Measurements from ENCODE around the gene DNMT3B. TPM values are rescaled to one million over a fixed set of nuclear protein-coding genes. Genes with fewer than 3 reads are reported as not detected.

DNMT3B gene
- total and polyA plus RNA-seq, 2 donors (not counting 1 experiment from before 2014, with no cell fraction given) = 0.15 to 0.47 TPM

DNA sequence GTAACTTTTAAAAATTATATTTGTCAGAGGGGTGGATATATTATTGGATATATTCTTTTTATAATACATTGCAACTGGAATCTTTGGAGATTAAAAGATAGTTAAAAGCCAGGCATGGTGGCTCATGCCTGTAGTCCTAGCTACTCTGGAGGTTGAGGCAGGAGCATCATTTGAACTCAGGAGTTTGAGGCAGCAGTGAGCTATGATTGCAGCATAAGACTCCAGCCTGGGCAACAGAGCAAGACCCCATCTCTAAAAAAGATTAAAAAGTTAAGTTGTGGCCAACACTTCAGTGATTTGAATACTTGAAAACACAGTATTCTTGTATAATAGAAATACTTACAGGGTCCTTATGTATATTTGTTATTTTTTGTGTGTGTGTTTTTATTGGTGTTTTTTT, 72.8 kb downstream of the DNMT3B start:
- no peak overlapping the region for H3K4me2 ChIP-seq (replicated peaks; ENCODE audit: low read depth, low read length, poor library complexity, severe bottlenecking)
- intact Hi-C loops (cut with micrococcal nuclease) = no loop called here
- ChIA-PET POLR2A (no interaction called here), CTCF (interaction anchor here (0.8 kb wide), 1 partner anchor 45 kb away, joined by 3 read pairs; no protein-coding TSS in a partner anchor)
- peaks cover 14 to 71% of the 10 kb centered on the region in 2 experiments for H3K36me3 ChIP-seq (replicated peaks in 1 of 2; ENCODE audit: control extremely low read depth in 1 of 2, control insufficient read depth in 1 of 2, extremely low read depth in 1 of 2, insufficient read depth in 2 of 2, low read length in 1 of 2)
- no peaks in the 10 kb centered on the region for H3K27me3 ChIP-seq (replicated peaks in 1 of 4; ENCODE audit: control extremely low read depth in 1 of 4, control insufficient read depth in 3 of 4, insufficient read depth in 4 of 4, low read length in 3 of 4)
- Mint-ChIP-seq H3K4me1 (peaks cover 7% of the 10 kb centered on the region), H3K4me3 (no peak overlapping the region), H3K27ac (no peak overlapping the region), H3K9me3 (ENCODE audit: insufficient read depth) (no peaks in the 10 kb centered on the region), H3K27me3 (no peaks in the 10 kb centered on the region)
- H3K4me3 ChIP-seq (ENCODE audit: control extremely low read depth in 1 of 5, extremely low read depth in 1 of 5, insufficient read depth in 1 of 5, low read depth in 2 of 5, low read length in 4 of 5) = no peak overlapping the region
- H2AFZ ChIP-seq (ENCODE audit: insufficient read depth, low read depth, low read length, poor library complexity, severe bottlenecking) = no peak overlapping the region
- TF ChIP-seq, protein P1, sequence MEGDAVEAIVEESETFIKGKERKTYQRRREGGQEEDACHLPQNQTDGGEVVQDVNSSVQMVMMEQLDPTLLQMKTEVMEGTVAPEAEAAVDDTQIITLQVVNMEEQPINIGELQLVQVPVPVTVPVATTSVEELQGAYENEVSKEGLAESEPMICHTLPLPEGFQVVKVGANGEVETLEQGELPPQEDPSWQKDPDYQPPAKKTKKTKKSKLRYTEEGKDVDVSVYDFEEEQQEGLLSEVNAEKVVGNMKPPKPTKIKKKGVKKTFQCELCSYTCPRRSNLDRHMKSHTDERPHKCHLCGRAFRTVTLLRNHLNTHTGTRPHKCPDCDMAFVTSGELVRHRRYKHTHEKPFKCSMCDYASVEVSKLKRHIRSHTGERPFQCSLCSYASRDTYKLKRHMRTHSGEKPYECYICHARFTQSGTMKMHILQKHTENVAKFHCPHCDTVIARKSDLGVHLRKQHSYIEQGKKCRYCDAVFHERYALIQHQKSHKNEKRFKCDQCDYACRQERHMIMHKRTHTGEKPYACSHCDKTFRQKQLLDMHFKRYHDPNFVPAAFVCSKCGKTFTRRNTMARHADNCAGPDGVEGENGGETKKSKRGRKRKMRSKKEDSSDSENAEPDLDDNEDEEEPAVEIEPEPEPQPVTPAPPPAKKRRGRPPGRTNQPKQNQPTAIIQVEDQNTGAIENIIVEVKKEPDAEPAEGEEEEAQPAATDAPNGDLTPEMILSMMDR (IDR thresholded peaks at IDR 0.05) = no peak
- no peak for TF ChIP-seq EZH2 (IDR thresholded peaks at IDR 0.05; ENCODE audit: borderline replicate concordance, insufficient read depth, low read depth, low read length, poor library complexity, severe bottlenecking)
- H3K9ac ChIP-seq (ENCODE audit: low read length) = no peak overlapping the region
- no peaks in the 10 kb centered on the region for H3K9me3 ChIP-seq (ENCODE audit: control extremely low read depth in 1 of 3, control insufficient read depth in 2 of 3, insufficient read depth in 1 of 3, low read length in 2 of 3)
- H3K79me2 ChIP-seq (ENCODE audit: control insufficient read depth, insufficient read depth, low read length) = peaks cover 71% of the 10 kb centered on the region
- DNase-seq = no peak
- no peaks in the 10 kb centered on the region for H3K4me1 ChIP-seq (ENCODE audit: control insufficient read depth in 2 of 2, insufficient read depth in 2 of 2, low read length in 2 of 2)
- H3K27ac ChIP-seq (ENCODE audit: low read length in 2 of 2) = no peak overlapping the region
- no peak for ATAC-seq (ENCODE audit: low read depth)
- peaks cover 75% of the 10 kb centered on the region for H4K20me1 ChIP-seq (ENCODE audit: control insufficient read depth, insufficient read depth, low read length, poor library complexity, severe bottlenecking)

DNA sequence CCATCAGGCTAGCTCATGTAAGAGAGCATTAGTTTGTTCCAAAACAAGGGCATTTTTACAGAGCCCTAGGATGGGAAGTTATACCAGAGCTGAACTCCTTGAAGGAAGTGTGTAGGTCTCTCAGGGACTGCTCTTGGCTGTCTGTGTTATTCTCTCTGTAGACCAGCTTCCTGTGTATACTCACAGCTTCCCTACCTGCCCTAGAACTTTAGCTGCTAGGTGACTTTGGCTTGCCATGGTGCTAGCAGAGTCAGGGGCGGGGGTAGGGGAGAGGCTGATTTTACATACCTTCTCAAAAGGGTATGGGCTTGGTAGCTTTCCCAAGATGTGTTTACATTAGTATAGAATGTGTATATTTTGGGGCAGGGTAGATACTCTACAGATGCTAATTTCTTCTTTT, 75.0 kb downstream of the DNMT3B start:
- H3K4me1 Mint-ChIP-seq = peaks cover under 1% of the 10 kb centered on the region
- WGBS (ENCODE audit: insufficient coverage) = no CpG with 5 or more reads among the region's 1 CpG
- H3K27ac Mint-ChIP-seq = no peak overlapping the region
- no peak for TF ChIP-seq EZH2 (IDR thresholded peaks at IDR 0.05; ENCODE audit: borderline replicate concordance, insufficient read depth, low read depth, low read length, poor library complexity, severe bottlenecking)
- TF ChIP-seq, protein P1 (IDR thresholded peaks at IDR 0.05) = no peak
- Histone ChIP-seq H3K9ac (ENCODE audit: low read length) (no peak overlapping the region), H3K27me3 (replicated peaks in 1 of 4; ENCODE audit: control extremely low read depth in 1 of 4, control insufficient read depth in 3 of 4, insufficient read depth in 4 of 4, low read length in 3 of 4) (no peaks in the 10 kb centered on the region), H2AFZ (ENCODE audit: insufficient read depth, low read depth, low read length, poor library complexity, severe bottlenecking) (no peak overlapping the region), H3K4me3 (ENCODE audit: control extremely low read depth in 1 of 5, extremely low read depth in 1 of 5, insufficient read depth in 1 of 5, low read depth in 2 of 5, low read length in 4 of 5) (no peak overlapping the region), H3K4me2 (replicated peaks; ENCODE audit: low read depth, low read length, poor library complexity, severe bottlenecking) (no peak overlapping the region), H4K20me1 (ENCODE audit: control insufficient read depth, insufficient read depth, low read length, poor library complexity, severe bottlenecking) (peaks cover 61% of the 10 kb centered on the region), H3K27ac (ENCODE audit: low read length in 2 of 2) (no peak overlapping the region), H3K36me3 (replicated peaks in 1 of 2; ENCODE audit: control extremely low read depth in 1 of 2, control insufficient read depth in 1 of 2, extremely low read depth in 1 of 2, insufficient read depth in 2 of 2, low read length in 1 of 2) (peaks cover 10 to 73% of the 10 kb centered on the region in 2 experiments), H3K9me3 (ENCODE audit: control extremely low read depth in 1 of 3, control insufficient read depth in 2 of 3, insufficient read depth in 1 of 3, low read length in 2 of 3) (no peaks in the 10 kb centered on the region), H3K4me1 (ENCODE audit: control insufficient read depth in 2 of 2, insufficient read depth in 2 of 2, low read length in 2 of 2) (no peaks in the 10 kb centered on the region), H3K79me2 (ENCODE audit: control insufficient read depth, insufficient read depth, low read length) (peaks cover 53% of the 10 kb centered on the region)
- H3K4me3 Mint-ChIP-seq = no peak overlapping the region
- ATAC-seq (ENCODE audit: low read depth) (no peak), DNase-seq (no peak)
- intact Hi-C loops (cut with micrococcal nuclease) = no loop called here
- H3K9me3 Mint-ChIP-seq (ENCODE audit: insufficient read depth) = no peaks in the 10 kb centered on the region
- H3K27me3 Mint-ChIP-seq = no peaks in the 10 kb centered on the region
- CTCF ChIA-PET = interaction anchor here (1.1 kb wide), 1 partner anchor 17 kb away, joined by 3 read pairs; no protein-coding TSS in a partner anchor
- POLR2A ChIA-PET = no interaction called here
